ENCODE data around the gene MYL9.

The MYL9 gene

DNA sequence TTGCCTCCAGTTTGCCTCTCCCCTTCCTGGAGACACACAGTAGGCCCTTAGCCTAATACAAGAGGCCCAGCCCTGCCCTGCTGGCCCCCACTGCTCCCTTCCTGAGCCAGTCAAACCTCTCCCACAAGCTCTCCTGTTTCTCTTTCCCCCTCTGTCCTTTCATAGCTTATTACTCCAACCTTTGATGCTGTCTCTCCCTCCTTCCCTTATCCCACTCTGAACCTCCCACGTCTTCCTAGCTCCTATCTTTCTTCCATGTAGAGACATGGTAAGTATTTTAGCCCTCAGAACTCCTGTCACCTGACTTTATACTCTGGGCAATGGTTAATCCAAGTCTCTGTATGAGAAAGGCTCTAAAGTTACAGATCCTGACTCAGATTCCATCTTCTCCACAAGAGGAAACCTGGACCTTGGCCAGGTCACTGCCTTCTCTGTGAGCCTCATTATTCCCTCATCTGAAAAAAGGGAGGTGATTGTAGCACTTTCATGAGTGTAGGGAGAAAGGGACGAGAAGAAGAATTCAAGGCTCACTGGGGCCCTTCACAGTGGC, 38.8 kb downstream of the MYL9 start:
- no peak for DNase-seq (ENCODE audit: low read depth in 2 of 2)

DNA sequence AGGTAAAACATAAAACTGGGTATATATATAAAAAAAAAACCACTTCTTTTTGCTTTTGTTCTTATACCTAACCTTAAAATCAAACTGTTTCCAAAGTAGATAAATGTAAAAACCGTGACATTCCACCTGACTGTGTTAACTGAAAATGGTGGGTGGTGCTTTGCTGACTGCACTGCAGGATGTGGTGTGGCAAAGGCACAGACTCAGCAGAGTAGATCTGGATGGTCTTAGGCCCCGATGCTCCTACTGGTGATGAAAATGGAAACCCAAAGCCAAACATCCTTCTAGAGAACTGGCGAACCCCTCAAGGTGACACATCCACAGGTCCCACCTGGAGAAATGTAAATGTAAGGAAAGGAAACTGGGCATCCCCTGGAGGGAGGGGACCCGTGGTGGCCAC, 41.0 kb downstream of the MYL9 start:
- no peak for DNase-seq (ENCODE audit: low read depth in 2 of 2)

DNA sequence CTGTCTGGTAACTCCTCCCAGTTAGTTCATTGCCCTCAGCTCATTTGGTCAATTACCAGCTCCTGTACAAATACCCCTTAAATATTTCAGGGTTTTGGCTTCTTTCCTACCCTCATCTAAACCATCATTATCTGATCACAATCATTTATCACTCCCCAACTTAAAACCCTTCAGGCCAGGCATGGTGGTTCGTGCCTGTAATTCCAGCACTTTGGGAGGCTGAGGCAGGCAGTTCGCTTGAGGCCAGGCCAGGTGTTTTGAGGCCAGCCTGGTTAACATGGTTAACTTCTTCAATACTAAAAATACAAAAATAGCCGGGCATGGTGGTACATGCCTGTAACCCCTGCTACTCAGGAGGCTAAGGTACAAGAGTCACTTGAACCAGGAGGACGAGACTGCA, 41.5 kb downstream of the MYL9 start:
- no peak for DNase-seq (ENCODE audit: low read depth in 2 of 2)

DNA sequence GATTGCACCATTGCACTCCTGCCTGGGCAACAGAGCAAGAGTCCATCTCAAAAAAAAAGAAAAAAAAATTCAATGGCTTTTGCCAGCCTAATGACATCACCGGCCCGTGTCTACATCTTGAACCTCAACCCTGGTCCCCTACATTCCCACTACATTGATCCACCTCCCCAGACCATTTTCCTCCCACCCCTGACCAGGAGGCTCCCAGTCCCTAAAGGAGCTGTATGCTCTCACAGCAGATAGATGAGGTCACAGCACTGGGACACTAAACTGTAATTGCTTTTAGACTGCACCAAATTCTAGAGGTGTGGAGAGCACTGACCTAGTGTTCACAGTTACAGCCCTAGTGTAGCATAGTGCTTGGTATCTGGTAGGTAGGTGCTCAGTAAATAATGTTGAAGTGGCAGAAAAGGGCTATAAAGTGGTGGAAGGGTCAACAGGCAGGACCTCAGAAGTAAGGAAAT, 42.7 kb downstream of the MYL9 start:
- no peak for DNase-seq (ENCODE audit: low read depth in 2 of 2)

DNA sequence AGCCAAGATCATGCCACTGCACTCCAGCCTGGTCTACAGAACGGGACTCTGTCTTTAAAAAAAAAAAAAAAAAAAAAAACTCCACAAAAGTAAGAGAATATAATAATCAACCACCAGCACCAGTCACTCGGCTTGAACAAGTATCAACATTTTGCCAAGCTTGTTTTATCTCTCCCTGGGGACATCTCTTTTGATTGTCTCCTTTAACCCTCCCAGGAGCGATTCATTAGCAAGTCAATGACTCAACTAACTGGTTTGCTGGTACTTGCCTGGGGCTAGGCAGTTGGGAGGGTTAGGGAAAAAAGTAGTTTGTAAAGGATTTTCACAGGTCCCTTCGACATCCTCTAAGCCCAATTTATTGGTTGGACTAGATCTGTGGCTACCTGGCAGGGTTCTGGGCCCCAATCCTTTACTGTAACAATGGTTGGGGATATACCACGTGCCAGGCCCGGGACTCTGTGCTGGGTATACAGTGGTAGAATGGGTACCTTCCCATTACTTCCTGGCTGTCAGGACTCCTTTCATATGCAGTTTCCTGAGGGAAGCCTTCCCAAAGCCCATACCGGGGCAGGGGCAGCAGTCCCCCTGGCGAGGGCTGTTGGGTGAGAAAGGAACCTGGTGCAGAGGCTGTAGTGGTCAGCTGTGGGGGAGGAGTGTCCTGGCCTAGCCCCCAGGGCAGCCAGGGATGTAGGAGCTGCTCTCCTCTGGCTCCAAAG, 44.2 kb downstream of the MYL9 start:
- DNase-seq (ENCODE audit: low read depth in 2 of 2) = no peak

DNA sequence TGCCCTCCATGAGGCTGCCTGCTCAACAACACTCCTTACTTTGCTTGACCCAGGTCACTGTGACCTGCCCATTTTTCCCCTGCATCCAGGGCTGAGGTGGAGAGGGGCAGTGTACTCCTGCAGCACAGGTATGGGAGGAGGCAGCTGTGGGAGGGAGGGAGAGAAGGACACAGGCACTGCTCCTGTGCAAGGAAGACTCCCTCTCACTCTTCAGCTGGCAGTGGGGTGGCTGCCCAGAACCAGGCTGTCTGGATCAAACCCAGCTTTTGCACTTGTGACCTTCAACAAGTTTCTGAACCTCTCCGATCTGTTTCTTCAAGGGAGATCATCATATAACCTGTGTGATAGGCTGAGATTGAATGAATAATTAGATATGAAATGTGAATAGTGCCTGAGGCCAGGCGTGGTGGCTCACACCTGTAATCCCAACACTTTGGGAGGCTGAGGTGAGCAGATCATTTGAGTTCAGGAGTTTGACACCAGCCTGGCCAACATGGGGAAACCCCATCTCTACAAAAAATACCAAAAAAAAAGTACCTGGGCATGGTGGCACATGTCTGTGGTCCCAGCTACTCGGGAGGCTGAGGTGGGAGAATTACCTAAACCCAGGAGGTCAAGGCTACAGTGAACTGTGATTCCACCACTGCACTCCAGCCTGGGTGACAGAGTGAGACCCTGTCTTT, 46.2 kb downstream of the MYL9 start:
- DNase-seq (ENCODE audit: low read depth in 2 of 2) = no peak

DNA sequence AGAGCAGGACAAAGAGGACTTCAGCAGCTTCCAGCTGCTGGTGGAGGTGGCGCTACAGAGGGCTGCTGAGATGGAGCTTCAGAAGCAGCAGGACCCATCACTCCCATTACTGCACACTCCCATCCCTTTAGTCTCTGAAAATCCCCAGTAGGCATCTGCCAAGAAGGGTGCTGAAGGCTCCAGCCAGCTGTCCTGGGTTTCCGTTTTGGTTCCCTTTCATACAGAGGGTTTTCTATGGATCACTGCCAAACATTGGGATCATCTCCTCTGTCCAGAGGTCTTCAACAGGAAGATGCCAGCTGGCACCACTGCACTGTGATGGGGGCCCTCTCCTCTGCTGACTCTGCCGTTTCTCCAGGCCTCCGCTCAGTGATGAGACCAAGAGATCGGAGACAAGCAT, 50.0 kb downstream of the MYL9 start:
- DNase-seq (ENCODE audit: low read depth in 2 of 2) = no peak

DNA sequence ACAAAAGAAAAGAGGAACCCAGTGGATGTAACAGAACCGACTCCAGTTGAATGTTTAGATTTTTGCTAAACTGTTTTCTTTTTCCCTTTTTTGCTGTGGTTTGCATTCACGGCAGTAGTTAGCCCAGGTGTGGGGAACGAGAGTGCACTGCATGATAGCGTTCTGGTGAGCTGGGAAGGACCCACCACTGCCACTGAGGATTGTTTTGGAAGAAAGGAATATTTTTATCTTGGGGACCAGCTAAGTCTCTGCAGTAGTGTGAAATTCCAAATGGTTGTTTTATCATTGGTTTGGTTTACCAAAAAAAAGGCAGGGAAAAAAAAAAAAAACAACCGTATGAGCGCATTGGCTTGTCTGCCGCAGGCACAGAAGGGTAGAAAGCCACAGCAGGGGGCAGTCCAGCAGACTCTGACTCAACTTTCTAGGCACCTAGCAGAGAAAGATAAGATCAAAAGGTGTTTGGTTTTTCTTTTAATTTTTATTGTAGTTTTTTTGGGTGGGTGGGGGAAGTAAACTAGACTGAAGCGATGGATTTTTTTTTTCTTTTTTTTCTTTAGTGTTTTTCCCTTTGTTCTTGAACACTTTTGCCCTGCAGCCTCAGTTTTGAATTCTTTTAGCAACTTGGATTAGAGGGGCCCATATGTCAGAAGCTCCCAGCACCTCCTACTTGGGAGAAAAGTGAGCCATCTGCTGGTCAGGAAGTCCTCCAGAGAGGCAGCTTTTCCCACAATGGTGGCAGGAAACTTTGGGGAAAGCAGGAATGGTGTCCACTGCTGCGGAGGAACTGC, 50.7 kb downstream of the MYL9 start:
- peak in 1 of 2 donors; percentile 43 for DNase-seq (ENCODE audit: low read depth in 2 of 2)

DNA sequence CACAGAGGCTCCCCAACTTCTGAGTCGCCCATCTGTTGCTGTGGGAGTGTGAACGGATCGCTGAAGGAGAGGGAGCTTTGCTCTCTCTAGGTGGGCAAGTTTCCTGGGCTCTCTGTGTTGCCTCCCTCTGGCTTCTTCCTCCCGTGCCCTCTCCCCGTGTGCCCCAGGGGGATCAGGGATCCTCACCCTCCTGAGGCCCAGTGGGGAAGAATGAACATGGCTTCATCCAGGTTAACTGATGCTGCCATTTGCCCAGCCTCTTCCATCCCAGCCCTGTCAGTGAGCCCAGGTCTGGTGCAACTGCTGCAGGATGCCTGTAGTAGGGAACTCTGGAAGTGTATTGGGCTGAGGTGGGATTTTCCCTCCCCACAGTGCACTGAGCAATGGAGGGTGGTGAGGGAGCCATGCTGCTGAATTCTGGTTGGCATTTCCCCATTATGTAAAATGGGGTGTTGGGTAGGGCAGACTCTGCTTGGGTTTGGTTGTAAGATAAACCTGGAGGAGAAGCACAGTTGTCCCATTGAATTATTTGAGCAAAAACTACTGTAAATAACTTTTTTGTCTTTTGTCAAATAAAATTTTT, 52.1 kb downstream of the MYL9 start:
- DNase-seq (ENCODE audit: low read depth in 2 of 2) = no peak

DNA sequence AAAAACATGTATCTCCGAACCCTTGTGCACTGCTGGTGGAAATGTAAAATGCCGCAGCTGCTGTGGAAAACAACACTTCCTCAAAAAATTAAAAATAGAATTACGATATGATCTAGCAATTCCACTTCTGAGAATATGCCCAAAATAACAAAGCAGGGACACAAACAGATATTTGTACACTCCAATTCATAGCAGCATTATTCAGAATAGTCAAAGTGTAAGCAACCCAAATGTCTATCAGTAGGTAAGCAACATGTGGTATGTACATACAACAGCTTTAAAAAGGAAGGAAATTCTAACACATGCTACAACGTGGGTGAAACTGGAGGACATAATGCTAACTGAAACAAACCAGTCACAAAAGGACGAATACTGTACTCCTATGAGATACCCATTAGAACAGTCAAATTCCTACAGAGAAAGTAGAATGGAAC, 58.6 kb downstream of the MYL9 start:
- DNase-seq (ENCODE audit: low read depth in 2 of 2) = no peak

All from stimulated activated CD8-positive, alpha-beta memory T cell treated with anti-CD3 and anti-CD28 coated beads, Interleukin-2, amount 100 ng/mL, for 1 hour (primary cell).